Karpas-422 (cell line): Measurements from ENCODE around the gene SMIM36. TPM values are rescaled to one million over a fixed set of nuclear protein-coding genes. Genes with fewer than 3 reads are reported as not detected.

Experiments
- DNase-seq: peaks from one replicate; pipeline ENCODE4 v3.0.0-alpha.2; 2015
- H2AFZ ChIP-seq: fragments of 200-600 bp; sonication (generic); 2 replicates; pipeline ENCODE4 v1.6.1; 2014; ENCODE audit warnings: antibody characterized with exemption, low read length, mixed read lengths
- H3K27ac ChIP-seq: fragments of 200-600 bp; sonication (generic); 2 replicates; pipeline ENCODE4 v1.5.1; 2014; ENCODE audit warnings: mild to moderate bottlenecking, low read length, moderate library complexity
- H3K27me3 ChIP-seq: fragments of 200-600 bp; sonication (generic); 2 replicates; pipeline ENCODE4 v1.6.1; 2014; ENCODE audit warnings: low read length, mixed read lengths
- H3K36me3 ChIP-seq: fragments of 200-600 bp; sonication (generic); 2 replicates; pipeline ENCODE4 v1.6.1; 2014; ENCODE audit warnings: low read length, mixed read lengths; ENCODE audit not compliant: insufficient read depth
- H3K4me1 ChIP-seq: fragments of 200-600 bp; sonication (generic); 2 replicates; pipeline ENCODE4 v1.6.1; 2014; ENCODE audit warnings: mild to moderate bottlenecking, low read length, mixed read lengths
- H3K4me2 ChIP-seq: fragments of 200-600 bp; sonication (generic); 2 replicates; pipeline ENCODE4 v1.6.1; 2014; ENCODE audit warnings: low read length, low read depth, mild to moderate bottlenecking; ENCODE audit not compliant: poor library complexity, severe bottlenecking
- H3K4me3 ChIP-seq: fragments of 200-600 bp; sonication (generic); 2 replicates; pipeline ENCODE4 v1.5.1; 2014; ENCODE audit warnings: mild to moderate bottlenecking, antibody characterized with exemption, low read length, mixed read lengths
- H3K79me2 ChIP-seq: fragments of 200-600 bp; sonication (generic); 2 replicates; pipeline ENCODE4 v1.6.1; 2014; ENCODE audit warnings: mild to moderate bottlenecking, low read length, mixed read lengths
- H3K9ac ChIP-seq: fragments of 200-600 bp; sonication (generic); 2 replicates; pipeline ENCODE4 v1.6.0; 2014; ENCODE audit warnings: low read length
- H3K9me2 ChIP-seq: fragments of 200-600 bp; sonication (generic), shearing (Covaris generic); replicated peaks from 2 replicates; pipeline ENCODE4 v1.6.0; 2014; ENCODE audit warnings: mild to moderate bottlenecking, low read length, moderate library complexity; ENCODE audit not compliant: insufficient read depth
- H3K9me3 ChIP-seq: fragments of 300-700, 200-600 bp; sonication (generic); 2 replicates; pipeline ENCODE4 v1.6.1; 2014; ENCODE audit warnings: low read length, mixed read lengths
- H4K20me1 ChIP-seq: fragments of 200-600 bp; sonication (generic); 2 replicates; pipeline ENCODE4 v1.6.1; 2014; ENCODE audit warnings: mild to moderate bottlenecking, antibody characterized with exemption, low read length, low read depth; ENCODE audit not compliant: insufficient read depth
- total RNA-seq: library from RNA; depleted of rRNA; stranded (reverse); fragments of >200 nt; shearing (Covaris generic); gene quantifications from 2 replicates; pipeline ENCODE4 v1.2.3, GENCODE V29; 2014; ENCODE audit warnings: low replicate concordance

Gene SMIM36
- total RNA-seq, 1 experiment from 2014 or later = not detected

DNA sequence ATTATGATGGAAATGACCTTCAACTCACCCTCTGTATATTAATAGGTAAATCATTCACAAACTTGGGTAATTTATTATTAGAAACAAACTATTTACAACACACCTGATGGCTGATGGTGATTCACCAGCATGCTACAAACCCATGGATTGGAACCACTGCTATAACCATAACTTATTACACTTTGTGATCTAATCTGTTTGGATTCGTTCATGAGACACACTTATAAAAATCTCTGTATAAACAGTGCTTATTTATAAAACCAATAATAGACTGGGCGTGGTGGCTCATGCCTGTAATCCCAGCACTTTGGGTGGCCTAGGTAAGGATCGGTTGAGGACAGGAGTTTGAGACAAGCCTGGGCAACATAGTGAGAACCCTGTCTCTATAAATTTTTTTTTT, 16.0 kb downstream of the SMIM36 start:
- H3K4me1 ChIP-seq = no peaks in the 10 kb centered on the region
- H3K27me3 ChIP-seq = no peaks in the 10 kb centered on the region
- no peaks in the 10 kb centered on the region for H4K20me1 ChIP-seq
- no peaks in the 10 kb centered on the region for H3K9me2 ChIP-seq
- H3K27ac ChIP-seq = no peak overlapping the region
- no peaks in the 10 kb centered on the region for H3K79me2 ChIP-seq
- no peaks in the 10 kb centered on the region for H3K36me3 ChIP-seq
- DNase-seq = no peak
- no peak overlapping the region for H3K9ac ChIP-seq
- H2AFZ ChIP-seq = no peak overlapping the region
- H3K4me3 ChIP-seq = no peak overlapping the region
- no peak overlapping the region for H3K4me2 ChIP-seq
- H3K9me3 ChIP-seq = no peaks in the 10 kb centered on the region

DNA sequence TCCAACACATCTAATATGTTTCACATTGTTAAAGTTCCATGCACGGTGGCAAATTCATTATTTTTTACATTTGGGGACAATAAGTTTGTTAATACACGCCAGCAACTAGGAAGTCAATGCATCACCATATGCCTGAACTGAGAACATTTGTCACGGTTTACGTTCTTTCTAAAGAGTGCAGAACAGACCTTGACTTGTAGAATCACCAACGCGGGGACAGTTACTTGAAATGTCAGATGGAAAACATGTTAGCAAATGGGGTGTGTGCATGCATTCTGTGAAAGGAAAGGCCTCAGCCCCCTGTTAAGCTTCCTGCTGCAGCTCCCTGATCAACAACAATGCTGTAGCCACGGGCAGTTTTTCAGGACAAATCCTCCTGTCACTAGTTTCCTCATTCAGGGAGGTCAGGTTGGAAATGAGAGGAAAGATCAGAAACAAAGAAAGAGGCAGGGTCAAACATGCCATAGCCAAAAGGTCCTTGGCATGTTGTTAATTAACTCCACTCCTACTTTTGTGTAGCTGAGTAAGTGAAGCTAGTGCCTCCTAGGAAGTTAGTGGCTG, 18.4 kb downstream of the SMIM36 start:
- Histone ChIP-seq H3K36me3 (no peaks in the 10 kb centered on the region), H3K4me2 (no peak overlapping the region), H3K9me2 (no peaks in the 10 kb centered on the region), H3K9me3 (no peaks in the 10 kb centered on the region), H3K4me1 (no peaks in the 10 kb centered on the region), H4K20me1 (no peaks in the 10 kb centered on the region), H2AFZ (no peak overlapping the region), H3K27me3 (no peaks in the 10 kb centered on the region), H3K9ac (no peak overlapping the region), H3K4me3 (no peak overlapping the region), H3K79me2 (no peaks in the 10 kb centered on the region), H3K27ac (no peak overlapping the region)
- DNase-seq = peak; percentile 27

GRCh38 chr17:55490376-55490775, 20.9 kb downstream of the SMIM36 start:
- H3K27me3 ChIP-seq = no peaks in the 10 kb centered on the region
- H3K79me2 ChIP-seq = no peaks in the 10 kb centered on the region
- no peak overlapping the region for H2AFZ ChIP-seq
- no peaks in the 10 kb centered on the region for H4K20me1 ChIP-seq
- no peak overlapping the region for H3K27ac ChIP-seq
- H3K4me3 ChIP-seq = no peak overlapping the region
- no peaks in the 10 kb centered on the region for H3K9me2 ChIP-seq
- no peak overlapping the region for H3K4me2 ChIP-seq
- H3K4me1 ChIP-seq = no peaks in the 10 kb centered on the region
- H3K9me3 ChIP-seq = no peaks in the 10 kb centered on the region
- H3K9ac ChIP-seq = no peak overlapping the region
- peak; percentile 26 for DNase-seq
- no peaks in the 10 kb centered on the region for H3K36me3 ChIP-seq

GRCh38 chr17:55487695-55488432, 23.4 kb downstream of the SMIM36 start:
- Histone ChIP-seq H3K36me3 (no peaks in the 10 kb centered on the region), H2AFZ (no peak overlapping the region), H3K4me1 (no peaks in the 10 kb centered on the region), H3K4me3 (no peak overlapping the region), H3K27me3 (no peaks in the 10 kb centered on the region), H3K27ac (no peak overlapping the region), H3K4me2 (no peak overlapping the region), H4K20me1 (no peaks in the 10 kb centered on the region), H3K9ac (no peak overlapping the region), H3K9me3 (no peaks in the 10 kb centered on the region), H3K79me2 (no peaks in the 10 kb centered on the region), H3K9me2 (no peaks in the 10 kb centered on the region)
- peak; percentile 38 for DNase-seq

GRCh38 chr17:55484575-55484974, 26.7 kb downstream of the SMIM36 start:
- no peaks in the 10 kb centered on the region for H3K36me3 ChIP-seq
- no peaks in the 10 kb centered on the region for H4K20me1 ChIP-seq
- H3K9me3 ChIP-seq = no peaks in the 10 kb centered on the region
- no peak overlapping the region for H2AFZ ChIP-seq
- H3K79me2 ChIP-seq = no peaks in the 10 kb centered on the region
- H3K27ac ChIP-seq = no peak overlapping the region
- no peaks in the 10 kb centered on the region for H3K4me1 ChIP-seq
- H3K4me3 ChIP-seq = no peak overlapping the region
- no peaks in the 10 kb centered on the region for H3K9me2 ChIP-seq
- H3K27me3 ChIP-seq = no peaks in the 10 kb centered on the region
- DNase-seq = peak; percentile 24
- no peak overlapping the region for H3K9ac ChIP-seq
- H3K4me2 ChIP-seq = no peak overlapping the region

GRCh38 chr17:55482591-55483389, 28.5 kb downstream of the SMIM36 start:
- Histone ChIP-seq H3K9me3 (no peaks in the 10 kb centered on the region), H3K9me2 (no peaks in the 10 kb centered on the region), H3K9ac (no peak overlapping the region), H3K4me2 (no peak overlapping the region), H2AFZ (0 out of 2 replicates have a peak overlapping the region, but pooled peaks have one; percentile 18), H3K36me3 (no peaks in the 10 kb centered on the region), H3K79me2 (no peaks in the 10 kb centered on the region), H3K27ac (no peak overlapping the region), H3K27me3 (no peaks in the 10 kb centered on the region), H4K20me1 (no peaks in the 10 kb centered on the region), H3K4me3 (no peak overlapping the region), H3K4me1 (no peaks in the 10 kb centered on the region)
- DNase-seq = peak; percentile 12

DNA sequence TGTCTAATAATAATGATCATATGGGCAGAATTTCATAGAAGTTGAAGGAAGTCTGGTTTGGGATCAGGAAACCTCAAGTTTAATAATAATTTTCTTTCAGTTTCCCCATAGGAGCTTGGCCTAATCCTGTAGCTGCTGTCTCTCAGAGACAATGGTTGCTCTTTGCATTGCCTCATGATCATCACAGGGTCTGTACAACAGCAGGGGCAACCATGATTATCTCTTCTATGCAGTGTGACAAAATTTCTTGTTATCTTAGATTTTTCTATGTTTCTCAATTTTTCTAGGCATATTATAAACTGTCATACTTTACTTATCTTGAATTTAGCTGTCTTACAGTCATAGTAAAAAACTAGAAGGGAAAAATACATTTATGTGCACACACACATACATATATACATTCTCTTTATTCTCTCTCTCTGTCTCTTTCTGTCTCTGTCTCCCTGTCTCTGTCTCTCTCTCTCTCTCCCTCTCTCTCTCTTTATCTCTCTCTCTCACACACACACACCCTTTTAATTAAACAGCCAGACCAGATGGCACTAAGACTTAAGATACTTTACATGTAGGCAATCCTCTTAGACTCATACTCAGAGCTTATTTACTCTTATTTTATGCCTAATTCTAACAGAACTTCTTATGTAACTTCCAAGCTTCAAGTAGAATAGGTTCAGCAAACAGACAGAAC, 30.5 kb downstream of the SMIM36 start:
- H2AFZ ChIP-seq = no peak overlapping the region
- no peak overlapping the region for H3K27ac ChIP-seq
- no peaks in the 10 kb centered on the region for H3K36me3 ChIP-seq
- H3K27me3 ChIP-seq = no peaks in the 10 kb centered on the region
- H3K4me1 ChIP-seq = no peaks in the 10 kb centered on the region
- no peaks in the 10 kb centered on the region for H3K9me3 ChIP-seq
- H3K9me2 ChIP-seq = no peaks in the 10 kb centered on the region
- H3K9ac ChIP-seq = no peak overlapping the region
- H3K4me2 ChIP-seq = no peak overlapping the region
- DNase-seq = no peak
- H3K79me2 ChIP-seq = no peaks in the 10 kb centered on the region
- no peaks in the 10 kb centered on the region for H4K20me1 ChIP-seq
- H3K4me3 ChIP-seq = no peak overlapping the region

DNA sequence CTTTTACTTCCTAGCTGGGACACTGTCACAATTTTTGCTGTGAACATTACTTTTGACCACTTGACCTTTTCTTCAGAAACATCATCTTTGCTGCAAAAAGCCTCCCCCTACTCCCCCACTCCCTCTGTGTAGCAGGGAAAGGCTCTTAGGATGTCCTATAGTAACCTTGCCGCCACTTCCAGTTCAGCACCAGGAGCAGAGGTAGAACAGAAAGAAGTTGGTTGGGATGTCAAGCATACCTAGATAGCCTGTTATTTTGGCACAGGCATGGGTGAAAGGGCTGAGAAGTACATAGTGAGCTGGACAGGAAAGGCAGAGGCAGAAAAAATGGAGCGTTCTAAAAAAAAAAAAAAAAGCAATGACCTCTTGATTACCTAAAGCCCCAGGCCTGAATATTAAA, 31.3 kb downstream of the SMIM36 start:
- Histone ChIP-seq H3K79me2 (no peaks in the 10 kb centered on the region), H4K20me1 (no peaks in the 10 kb centered on the region), H3K4me3 (no peak overlapping the region), H3K9me3 (no peaks in the 10 kb centered on the region), H3K36me3 (no peaks in the 10 kb centered on the region), H3K9ac (no peak overlapping the region), H3K4me2 (no peak overlapping the region), H3K4me1 (no peaks in the 10 kb centered on the region), H3K27ac (no peak overlapping the region), H2AFZ (no peak overlapping the region), H3K27me3 (no peaks in the 10 kb centered on the region), H3K9me2 (no peaks in the 10 kb centered on the region)
- DNase-seq = no peak
